Activated T-helper 17 cell treated with anti-CD3 and anti-CD28 coated beads, Interleukin-2, amount 50 U/mL, for 72 hours (primary cell): ENCODE results near the gene ADAM20. TPM values are rescaled to one million over a fixed set of nuclear protein-coding genes. Genes with fewer than 3 reads are reported as not detected.
"Not testable (repeated sequence)": the region's sequence is repeated elsewhere in the genome, so short reads cannot be mapped to it uniquely, and the experiment has no call there.

Experiments used
- ATAC-seq: fragments of 150-1000 bp; cut with Tn5 transposase; replicated peaks from 2 replicates; pipeline ENCODE4 v1.10.0; 2021; ENCODE audit warnings: mild to moderate bottlenecking, moderate library complexity
- H3K27ac Mint-ChIP-seq: one replicate; pipeline ENCODE4 v1.8.0; 2022; ENCODE audit warnings: mixed read lengths
- H3K27me3 Mint-ChIP-seq: one replicate; pipeline ENCODE4 v1.8.0; 2022; ENCODE audit warnings: mixed read lengths
- H3K36me3 Mint-ChIP-seq: one replicate; pipeline ENCODE4 v1.8.0; 2022; ENCODE audit warnings: low read depth, mild to moderate bottlenecking, mixed read lengths
- H3K4me1 Mint-ChIP-seq: one replicate; pipeline ENCODE4 v1.8.0; 2022; ENCODE audit warnings: mixed read lengths
- H3K4me3 Mint-ChIP-seq: one replicate; pipeline ENCODE4 v1.8.0; 2022; ENCODE audit warnings: mild to moderate bottlenecking, mixed read lengths
- H3K9me3 Mint-ChIP-seq: one replicate; pipeline ENCODE4 v1.8.0; 2022; ENCODE audit warnings: mixed read lengths
- total RNA-seq, 2 donors: library from RNA; stranded (reverse); gene quantifications; one replicate each; pipeline ENCODE4 v1.2.3, GENCODE V29; 2022

The ADAM20 gene
- total RNA-seq, 2 donors from 2014 or later: 0.65 to 2.9 TPM

DNA sequence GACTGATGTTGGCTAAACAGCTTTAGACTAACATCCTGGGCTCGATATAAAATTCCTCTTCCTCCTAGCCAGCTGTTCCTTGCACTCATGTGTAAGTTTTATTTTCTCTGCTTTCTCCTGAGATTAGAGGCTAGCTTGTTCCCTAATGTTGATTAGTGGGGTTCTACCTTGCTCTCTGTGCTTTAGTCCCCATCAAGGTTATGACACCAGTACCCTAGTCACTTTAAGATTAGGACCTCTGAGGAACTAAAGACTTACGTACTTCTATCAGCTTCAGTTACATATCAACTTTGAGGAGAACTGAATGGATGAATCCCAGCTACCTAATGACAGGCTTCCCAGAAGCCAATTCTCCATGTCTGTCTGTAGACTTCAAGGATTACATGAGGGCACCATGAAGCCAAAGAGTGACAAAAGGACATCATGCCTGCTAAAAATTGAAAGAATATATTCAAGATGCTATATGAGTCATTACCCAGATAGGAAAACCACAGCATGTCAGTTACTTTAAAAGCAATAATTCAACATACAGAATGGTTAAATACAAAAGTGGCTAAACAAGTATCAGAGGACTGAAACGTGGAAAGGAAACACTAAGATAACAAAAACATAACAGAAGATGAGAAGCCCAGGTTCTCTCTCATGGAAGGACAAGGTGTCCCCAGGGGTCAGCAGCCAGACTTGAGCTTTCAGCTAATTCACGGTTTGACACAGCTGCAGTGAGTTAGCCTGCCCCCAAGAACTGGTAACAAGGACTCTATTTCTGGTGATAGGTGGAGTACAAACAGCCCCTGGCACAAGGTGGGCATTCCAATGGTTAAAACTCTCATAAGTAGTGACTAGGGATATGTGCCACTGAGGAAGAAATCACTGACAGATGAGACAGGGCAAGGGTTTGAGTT lies 20.4 kb downstream of the ADAM20 start:
- Mint-ChIP-seq H3K36me3 (no peaks in the 10 kb centered on the region), H3K27ac (peak overlapping the region; percentile 78), H3K4me3 (peak overlapping the region; percentile 52), H3K9me3 (peaks cover 3% of the 10 kb centered on the region), H3K27me3 (no peaks in the 10 kb centered on the region), H3K4me1 (peaks cover 9% of the 10 kb centered on the region)
- peak; percentile 73 for ATAC-seq

DNA sequence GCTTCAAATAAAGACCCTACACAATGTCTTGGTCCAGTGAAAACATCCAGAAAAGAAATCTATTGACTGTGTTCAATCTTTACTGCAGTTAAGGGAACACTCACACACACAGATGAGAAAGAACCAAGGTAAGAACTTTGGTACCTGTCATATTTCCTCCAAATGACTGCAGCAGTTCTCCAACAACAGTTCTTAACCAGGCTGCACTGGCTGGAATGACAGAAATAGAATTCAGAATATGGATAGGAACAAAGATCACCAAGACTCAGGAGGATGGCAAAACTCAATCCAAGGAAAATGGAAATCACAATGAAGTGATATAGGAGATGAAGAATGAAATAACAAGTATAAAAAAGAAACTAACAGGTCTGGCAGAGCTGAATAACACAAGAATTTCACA lies 36.6 kb downstream of the ADAM20 start:
- Mint-ChIP-seq H3K36me3 (peaks cover 1% of the 10 kb centered on the region), H3K9me3 (peaks cover 6% of the 10 kb centered on the region), H3K4me3 (no peak overlapping the region), H3K4me1 (peaks cover 11% of the 10 kb centered on the region), H3K27me3 (no peaks in the 10 kb centered on the region), H3K27ac (no peak overlapping the region)
- no peak for ATAC-seq

GRCh38 chr14:70489579-70490200 lies 45.1 kb downstream of the ADAM20 start:
- ATAC-seq: no peak
- peaks cover 13% of the 10 kb centered on the region for H3K9me3 Mint-ChIP-seq
- H3K36me3 Mint-ChIP-seq: peaks cover 29% of the 10 kb centered on the region

GRCh38 chr14:70477356-70478105 lies 57.3 kb downstream of the ADAM20 start:
- not testable (repeated sequence) for H3K9me3 Mint-ChIP-seq, H3K27ac Mint-ChIP-seq, ATAC-seq

More at GRCh38 chr14:70489579-70490200, 45.1 kb downstream of the ADAM20 start:
- no peak overlapping the region for H3K4me3 Mint-ChIP-seq
- H3K27ac Mint-ChIP-seq: no peak overlapping the region
- no peaks in the 10 kb centered on the region for H3K27me3 Mint-ChIP-seq
- H3K4me1 Mint-ChIP-seq: peaks cover 4% of the 10 kb centered on the region

GRCh38 chr14:70475459-70475858 lies 59.3 kb downstream of the ADAM20 start:
- H3K36me3 Mint-ChIP-seq: peaks cover 11% of the 10 kb centered on the region
- not testable (repeated sequence) for H3K9me3 Mint-ChIP-seq, H3K27ac Mint-ChIP-seq, H3K4me3 Mint-ChIP-seq, H3K4me1 Mint-ChIP-seq, H3K27me3 Mint-ChIP-seq, ATAC-seq

More at GRCh38 chr14:70477356-70478105, 57.3 kb downstream of the ADAM20 start:
- not testable (repeated sequence) for H3K4me1 Mint-ChIP-seq, H3K27me3 Mint-ChIP-seq, H3K36me3 Mint-ChIP-seq, H3K4me3 Mint-ChIP-seq

DNA sequence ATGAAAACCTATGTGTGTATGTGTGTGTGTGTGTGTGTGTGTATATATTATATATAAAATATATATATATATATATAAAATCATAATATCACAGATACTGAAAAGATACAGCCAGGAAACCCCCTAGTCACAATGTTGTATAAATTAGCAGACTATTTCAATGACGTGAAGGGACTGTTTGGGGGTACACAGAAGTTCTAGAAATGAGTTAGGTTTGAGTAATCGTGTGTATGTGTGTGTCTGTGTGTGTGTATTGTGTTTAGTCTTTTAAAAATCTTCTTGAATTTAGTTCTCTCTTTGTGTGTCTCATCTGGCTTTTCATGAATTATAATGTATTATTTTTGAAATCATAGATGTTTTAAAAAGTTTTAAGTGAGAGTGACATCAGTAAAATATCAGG lies 61.0 kb downstream of the ADAM20 start:
- H3K27me3 Mint-ChIP-seq: no peaks in the 10 kb centered on the region
- H3K4me3 Mint-ChIP-seq: no peak overlapping the region
- H3K27ac Mint-ChIP-seq: no peak overlapping the region
- peaks cover 21% of the 10 kb centered on the region for H3K36me3 Mint-ChIP-seq
- H3K4me1 Mint-ChIP-seq: no peaks in the 10 kb centered on the region
- ATAC-seq: no peak
- no peaks in the 10 kb centered on the region for H3K9me3 Mint-ChIP-seq

Other genes with a start within 250 kb of the ADAM20 start
- gene COX16, start 175.3 kb downstream of the ADAM20 start, total RNA-seq: 10 to 100 TPM; 59.1 to 81.9 TPM
- 1 to 10 TPM; 2.1 to 4.3 TPM for gene SYNJ2BP, start 117.9 kb downstream of the ADAM20 start, total RNA-seq
- not detected for gene ADAM21, start 82.8 kb downstream of the ADAM20 start, total RNA-seq
- 10 to 100 TPM; 61.9 to 67.1 TPM for gene MED6, start 65.7 kb upstream of the ADAM20 start, total RNA-seq
- 1 to 10 TPM; 4.7 to 8.0 TPM for gene TTC9, start 106.9 kb upstream of the ADAM20 start, total RNA-seq